HG02943 (cell line): ENCODE data around the gene RNU1-4.
"Not testable (repeated sequence)": the region's sequence is repeated elsewhere in the genome, so short reads cannot be mapped to it uniquely, and the experiment has no call there.

Experiments
- ATAC-seq: cut with Tn5 transposase; IDR thresholded peaks from one replicate; pipeline ENCODE4 v1.9.1; 2021; ENCODE audit warnings: mild to moderate bottlenecking, low read depth, moderate library complexity; ENCODE audit not compliant: unreplicated experiment

RNU1-4 gene

DNA sequence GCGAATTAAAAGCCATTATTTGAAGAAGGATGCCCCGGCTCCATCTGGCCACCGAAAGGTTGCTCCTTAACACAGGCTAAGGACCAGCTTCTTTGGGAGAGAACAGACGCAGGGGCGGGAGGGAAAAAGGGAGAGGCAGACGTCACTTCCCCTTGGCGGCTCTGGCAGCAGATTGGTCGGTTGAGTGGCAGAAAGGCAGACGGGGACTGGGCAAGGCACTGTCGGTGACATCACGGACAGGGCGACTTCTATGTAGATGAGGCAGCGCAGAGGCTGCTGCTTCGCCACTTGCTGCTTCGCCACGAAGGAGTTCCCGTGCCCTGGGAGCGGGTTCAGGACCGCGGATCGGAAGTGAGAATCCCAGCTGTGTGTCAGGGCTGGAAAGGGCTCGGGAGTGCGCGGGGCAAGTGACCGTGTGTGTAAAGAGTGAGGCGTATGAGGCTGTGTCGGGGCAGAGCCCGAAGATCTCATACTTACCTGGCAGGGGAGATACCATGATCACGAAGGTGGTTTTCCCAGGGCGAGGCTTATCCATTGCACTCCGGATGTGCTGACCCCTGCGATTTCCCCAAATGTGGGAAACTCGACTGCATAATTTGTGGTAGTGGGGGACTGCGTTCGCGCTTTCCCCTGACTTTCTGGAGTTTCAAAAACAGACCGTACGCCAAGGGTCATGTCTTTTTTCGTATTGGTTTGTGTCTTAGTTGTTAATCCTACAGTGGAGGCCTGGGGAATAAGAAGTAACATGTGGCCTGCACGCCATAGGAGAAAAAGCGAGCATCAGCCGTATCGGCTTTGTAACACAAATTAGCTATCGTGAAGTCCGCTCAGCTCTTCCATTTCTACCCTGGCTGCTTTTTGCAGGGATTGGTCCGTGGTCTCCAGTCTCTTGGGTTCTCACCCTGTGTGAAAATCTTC is at the start of gene RNU1-4:
Gene RNU1-4, plus strand, starts transcription at position 470 of the 918 bp plus-strand sequence.
- peak; percentile 97 for ATAC-seq

DNA sequence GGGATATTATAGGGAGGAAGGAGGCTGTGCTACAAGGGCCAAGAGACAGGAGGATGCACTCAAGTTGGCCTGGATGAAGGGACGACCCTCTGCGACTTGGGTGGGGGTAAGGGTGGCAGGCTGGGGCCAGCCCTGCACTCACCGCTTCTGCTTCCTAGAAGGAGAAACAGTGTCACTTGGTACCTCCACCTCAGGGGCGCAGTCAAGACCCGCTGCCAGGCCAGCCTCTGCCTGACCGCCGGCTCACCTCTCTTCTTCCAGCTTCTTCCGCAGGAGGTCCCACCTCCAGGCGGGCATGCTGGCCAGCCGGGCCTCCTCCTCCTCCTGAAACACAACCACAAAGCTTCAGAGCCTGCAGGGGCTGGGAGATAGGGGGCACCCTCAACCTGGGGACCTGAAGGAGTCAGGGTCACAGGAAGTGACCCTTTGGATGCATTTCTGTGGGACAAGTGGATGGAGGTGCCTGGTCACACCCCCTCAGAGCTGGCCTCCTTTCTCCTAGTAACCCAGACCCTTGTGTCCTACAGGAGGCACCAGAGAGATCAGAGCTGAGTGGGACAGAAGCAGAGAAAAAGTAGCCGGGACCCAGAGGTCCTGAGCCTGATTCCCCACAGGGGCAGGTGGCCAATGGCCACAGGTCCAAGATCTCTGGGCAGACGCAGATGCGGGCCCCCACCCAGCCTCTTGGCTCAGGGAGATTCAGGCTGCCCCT is 49.2 kb upstream of the RNU1-4 start:
- ATAC-seq, result not testable (repeated sequence)

DNA sequence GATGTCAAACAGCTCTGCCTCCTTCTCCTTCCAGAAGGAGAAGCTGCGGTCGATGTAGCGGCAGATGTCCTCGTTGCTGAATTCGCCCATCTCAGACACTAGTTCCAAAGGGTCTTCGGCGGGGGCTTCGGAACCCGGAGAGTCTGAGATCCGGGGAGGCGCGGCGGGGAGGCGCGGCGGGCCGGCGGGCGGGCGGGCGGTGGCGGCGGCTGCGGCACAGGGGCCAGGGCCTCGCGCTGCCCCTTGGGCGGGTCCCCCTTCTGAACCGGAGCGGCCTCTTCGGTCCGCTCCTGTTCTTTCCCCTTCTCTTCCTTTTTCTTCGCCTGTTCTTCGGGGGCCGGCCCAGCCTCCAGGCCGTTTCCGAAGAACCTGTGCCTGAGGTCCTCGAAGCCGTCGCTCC is 48.0 kb upstream of the RNU1-4 start:
- ATAC-seq, result not testable (repeated sequence)

DNA sequence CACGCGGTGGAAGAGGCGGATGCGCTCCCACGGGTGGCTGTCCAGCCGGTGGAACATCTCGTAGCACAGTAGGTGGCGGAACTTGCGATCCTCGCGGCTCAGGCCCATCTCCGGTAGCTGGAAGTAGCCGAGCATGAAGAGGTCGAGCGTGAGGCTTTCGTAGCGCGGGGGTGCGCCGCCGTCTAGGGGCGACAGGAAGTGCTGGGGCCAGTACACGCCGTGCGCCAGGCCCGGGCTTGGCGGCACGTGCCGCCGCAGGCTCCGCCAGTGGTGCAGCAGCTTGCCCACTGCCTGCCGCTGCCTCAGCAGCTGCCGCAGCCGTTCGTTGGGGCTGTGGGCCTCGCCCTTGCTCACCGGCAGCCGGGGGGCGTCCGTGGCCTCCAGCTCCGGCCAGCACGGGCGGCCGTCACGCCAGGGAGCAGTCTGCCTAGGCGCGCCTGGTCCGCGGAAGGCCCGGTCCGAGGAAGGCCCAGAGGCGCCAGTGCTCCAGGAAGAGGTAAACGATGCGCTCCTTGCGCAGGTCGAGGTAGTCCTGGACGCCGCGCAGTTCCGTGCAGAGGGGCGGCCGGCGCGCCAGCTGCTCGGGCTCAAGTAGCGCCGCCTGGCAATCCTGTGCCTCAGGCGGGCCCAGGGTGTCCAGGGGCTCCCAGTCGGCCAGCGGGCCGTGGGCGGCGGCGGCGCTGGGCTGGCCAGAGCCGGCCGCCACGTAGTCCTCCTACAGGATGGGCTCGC is 47.4 kb upstream of the RNU1-4 start:
- not testable (repeated sequence) for ATAC-seq

DNA sequence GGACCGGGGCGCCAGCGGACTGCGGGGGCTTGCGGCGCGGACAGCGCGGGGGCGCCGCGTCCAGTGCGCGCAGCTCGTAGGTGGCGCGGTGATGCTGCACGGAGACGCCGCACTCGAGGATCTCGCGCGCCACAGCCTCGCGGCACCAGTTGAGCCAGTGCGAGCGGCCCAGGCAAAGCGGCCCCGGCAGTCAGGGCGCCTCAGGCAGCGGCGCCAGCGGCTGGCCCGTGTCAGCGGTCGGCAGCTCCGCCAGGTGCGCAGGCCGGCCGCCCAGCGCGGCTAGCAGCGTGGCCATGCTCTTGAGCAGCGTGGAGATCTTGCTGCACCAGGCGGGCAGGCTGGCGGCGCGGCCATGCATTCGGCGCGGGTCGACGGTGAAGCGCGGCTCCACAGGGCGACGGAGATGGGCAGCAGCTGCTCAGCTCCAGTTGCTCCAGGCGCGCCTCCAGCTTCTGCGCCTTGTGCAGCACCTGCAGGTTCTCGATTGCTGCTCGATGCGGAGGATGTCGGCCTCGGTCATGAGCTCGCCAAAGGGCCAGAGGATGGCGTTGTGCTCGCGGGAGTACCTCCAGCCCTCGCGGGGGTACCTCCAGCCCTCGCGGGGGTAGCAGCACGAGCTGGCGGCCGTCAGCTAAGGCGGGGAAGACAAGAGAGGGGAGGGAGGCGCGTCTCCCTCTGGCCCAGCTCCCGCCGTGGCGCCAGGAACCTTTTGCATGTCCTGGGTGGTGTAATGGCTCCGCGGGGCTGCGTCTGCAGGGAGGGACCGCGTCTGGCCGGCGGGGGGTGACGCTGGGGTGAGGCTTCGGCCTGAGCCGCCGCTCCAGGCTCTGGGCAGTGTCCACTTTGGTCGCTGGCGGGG is 46.6 kb upstream of the RNU1-4 start:
- not testable (repeated sequence) for ATAC-seq

DNA sequence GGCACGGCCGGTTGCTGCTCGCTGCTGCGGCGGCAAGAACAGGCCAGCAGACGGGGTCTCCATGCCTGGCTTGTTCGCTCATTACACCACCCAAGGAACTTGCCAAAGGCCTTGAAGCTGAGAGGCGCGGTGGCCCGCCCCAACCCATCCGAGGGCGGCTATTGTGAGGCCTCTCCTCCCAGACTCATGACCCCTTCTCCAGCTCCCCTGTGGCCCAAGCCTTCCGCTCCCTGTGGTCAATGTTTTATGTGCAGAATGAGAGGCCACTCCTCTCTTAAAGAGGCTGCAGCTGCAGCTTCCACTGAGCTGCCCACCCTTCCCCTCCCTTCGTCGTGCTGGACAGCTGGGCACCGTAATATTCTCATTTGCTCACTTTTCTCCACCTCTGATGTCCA is 46.0 kb upstream of the RNU1-4 start:
- ATAC-seq, result not testable (repeated sequence)

DNA sequence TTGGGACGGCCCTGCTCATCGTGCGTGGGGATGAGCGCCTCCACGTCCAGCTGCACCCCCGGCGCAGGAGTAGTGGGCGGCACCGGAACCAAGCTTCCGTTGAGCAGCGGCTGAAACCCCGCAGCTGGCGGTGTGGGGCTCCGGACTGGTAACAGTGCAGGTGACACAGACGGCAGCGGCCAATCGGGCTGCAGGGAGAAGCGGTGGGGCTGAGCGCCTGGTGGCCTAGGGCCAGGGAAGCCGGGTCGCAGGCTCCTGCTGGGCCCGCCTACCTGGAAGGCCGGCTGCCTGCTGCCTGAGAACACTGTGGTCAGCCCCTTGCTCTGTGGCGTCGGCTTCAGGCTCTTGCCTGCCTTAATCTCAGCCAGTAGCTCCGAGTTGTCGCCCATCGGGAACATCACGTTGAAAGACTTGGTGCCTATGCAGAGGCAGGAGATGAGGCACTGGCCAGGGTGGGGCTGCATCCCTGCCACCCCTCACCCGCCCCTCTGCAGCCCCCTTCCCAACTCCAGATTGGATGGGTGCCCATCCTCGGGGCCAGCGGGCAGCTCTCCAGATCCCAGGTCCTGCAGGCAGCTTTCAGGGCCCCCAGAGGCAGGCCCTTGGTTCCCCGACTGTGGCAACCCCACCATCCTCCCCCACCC is 43.7 kb upstream of the RNU1-4 start:
- not testable (repeated sequence) for ATAC-seq

DNA sequence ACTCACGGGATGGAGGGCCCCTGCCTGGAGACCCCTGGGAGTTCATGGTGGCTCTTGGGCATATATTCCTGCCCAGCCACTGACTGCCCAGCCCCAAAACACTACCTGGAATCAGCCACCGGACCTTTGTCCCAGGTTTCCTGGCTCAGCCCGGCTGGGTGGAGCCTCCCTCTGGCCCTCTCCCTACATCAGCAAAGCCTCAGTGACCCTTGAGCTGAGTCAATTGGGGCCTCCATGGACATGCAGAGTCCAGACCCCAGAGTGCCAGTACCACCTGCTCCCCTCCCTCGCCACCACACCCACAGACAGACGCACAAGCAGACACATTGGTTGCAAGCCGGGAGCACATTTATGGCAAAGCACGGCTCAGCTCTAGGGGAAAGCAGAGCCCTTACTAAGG is 43.2 kb upstream of the RNU1-4 start:
- ATAC-seq, result not testable (repeated sequence)

DNA sequence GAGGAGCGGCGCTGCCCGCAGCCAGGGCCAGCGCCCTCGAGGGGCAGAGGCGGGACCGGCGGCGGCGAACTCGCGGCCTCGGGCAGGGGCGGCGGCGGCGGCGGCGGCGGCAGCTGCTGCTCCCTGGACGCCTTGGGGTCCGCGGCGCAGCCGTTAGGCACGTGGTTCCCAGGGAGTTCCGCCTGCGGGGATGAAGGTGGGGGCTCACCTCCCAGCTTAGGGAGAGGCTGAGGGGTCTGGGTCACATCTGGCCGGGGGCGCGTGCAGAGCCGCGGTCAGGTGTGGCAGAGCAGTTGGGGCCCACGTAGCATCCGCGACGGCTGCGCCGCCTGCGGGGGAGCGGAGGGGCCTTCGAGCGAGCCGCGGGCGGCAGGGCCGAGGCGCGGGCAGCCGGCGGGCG is 40.9 kb upstream of the RNU1-4 start:
- ATAC-seq, result not testable (repeated sequence)

DNA sequence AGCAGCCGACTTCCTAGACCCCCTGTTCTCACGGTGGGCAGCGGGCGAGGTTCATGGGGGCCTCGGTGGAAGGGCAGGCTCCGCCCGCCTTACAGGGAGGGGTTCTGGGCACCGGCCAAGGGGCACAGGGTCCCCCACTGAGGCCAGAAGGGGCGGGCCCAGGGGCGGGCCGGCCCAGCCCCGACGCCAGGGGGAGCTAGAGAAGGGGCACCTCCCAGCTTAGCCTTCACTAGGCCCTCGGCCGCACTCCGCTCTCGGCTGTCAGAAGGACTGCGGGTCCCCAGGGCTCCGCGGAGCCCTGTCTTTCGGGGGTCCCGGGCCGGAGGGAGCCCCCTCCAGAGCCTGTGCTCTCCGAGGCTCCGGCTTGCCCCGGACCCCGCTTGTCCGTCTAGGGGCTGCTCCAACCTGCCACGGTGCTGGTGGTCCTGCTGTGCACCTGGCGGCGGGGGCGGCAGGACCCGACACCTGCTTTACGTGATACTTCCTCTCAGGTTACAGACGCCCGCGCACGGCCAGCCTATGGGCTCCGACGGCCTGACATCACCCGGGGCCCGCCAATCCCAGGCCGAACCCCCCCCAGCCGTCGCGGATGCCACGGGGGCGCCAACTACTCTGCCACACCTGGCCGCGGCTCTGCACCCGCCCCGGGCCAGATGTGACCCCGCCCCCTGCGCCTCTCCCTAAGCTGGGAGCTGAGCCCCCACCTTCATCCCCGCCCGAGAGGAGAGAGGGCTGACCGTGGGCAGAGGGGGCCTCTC is 40.0 kb upstream of the RNU1-4 start:
- not testable (repeated sequence) for ATAC-seq

DNA sequence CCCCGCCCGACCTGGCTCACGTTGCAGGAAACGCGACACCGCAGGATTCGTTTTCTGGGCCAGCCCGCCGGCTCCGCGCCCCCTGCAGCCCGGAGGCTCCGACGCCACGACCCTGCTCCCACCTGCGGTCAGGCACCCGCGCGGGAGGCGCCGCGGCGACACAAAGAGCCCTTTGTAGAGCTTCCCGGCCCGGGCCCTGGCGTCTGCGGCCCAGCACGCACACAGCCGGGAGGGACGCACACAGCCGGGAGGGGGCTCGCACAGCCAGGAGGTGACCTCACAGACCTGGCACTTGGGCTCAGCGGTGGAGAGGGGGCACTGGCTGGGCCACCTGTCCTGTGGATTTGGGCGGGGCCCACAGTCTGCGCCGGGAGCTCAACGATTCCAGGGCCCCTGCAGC is 39.1 kb upstream of the RNU1-4 start:
- not testable (repeated sequence) for ATAC-seq

DNA sequence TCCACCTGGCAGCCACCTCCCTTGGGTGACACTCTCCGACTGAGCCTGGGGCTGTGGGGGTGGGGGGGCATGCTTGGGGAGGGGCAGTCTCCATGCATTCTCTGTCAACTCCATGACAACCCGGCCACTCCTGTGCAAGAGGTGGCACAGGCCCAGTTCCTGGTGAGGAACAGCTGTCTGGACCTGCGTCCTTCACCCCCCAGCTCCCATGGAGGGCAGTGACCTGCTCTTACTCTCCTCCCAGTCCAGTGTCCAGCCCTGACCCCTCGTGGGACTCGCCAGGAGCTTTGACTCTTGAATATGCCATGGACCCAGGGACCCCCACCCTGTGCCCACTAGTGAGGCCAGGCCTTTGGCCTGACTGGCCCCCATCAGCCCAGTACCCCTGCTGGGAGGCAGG is 38.0 kb upstream of the RNU1-4 start:
- not testable (repeated sequence) for ATAC-seq

DNA sequence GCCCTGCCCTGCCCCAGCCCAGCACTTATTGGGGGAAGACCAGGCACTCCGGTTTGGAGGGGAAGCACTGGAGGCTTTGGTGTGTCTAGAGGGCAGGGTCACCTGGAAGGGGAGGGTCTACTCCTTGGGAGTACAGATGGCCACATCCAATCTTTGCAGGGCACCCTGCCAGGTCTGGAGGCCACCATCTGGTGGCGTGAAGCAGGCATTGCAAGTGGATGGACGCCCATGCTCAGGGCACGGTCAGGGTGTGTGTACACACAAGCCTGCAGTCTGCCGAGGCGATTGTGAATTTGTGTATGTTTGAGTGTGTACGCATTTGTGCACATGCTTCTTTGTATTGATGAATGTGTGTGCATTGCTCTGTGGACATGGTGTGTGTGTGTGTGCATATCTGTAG is 37.2 kb upstream of the RNU1-4 start:
- not testable (repeated sequence) for ATAC-seq

DNA sequence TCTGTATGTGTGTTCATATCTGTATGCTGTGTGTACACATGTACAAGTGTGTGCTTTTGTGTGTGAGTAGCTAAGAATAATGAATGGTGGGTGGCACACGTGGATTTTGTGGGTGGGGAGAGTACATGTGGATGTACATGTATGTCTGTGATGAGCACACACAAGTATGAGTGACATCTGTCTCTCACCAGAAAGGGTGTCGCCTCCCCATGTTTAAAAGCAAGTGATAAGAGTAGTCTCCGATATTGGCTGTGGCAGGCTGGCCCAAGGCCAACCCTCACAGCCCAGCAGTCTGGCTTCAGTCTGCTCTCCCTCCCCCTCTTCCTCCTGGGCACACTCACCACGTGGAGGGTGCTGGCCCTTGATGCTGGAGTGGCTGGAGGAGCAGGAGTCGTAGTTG is 36.7 kb upstream of the RNU1-4 start:
- ATAC-seq, result not testable (repeated sequence)

DNA sequence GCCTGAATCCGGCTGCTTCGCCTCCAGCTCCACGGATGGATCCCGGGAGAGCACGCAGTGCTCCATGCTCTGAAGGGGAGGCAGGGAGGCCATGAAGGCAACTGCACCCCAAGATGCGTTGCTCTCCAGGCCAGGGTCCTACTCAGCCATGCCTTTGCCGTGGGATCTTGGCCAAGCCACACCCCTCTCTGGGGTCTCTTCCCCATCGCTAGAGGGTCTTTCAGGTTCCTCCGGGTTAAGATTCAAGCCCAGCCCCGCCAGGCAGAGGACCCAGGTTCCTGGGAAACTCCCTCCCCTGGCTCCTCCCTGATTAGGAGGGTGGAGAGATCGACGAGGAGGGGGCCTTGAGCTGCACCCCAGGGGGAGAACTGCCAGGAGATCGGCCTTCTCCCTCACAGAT is 36.2 kb upstream of the RNU1-4 start:
- not testable (repeated sequence) for ATAC-seq

DNA sequence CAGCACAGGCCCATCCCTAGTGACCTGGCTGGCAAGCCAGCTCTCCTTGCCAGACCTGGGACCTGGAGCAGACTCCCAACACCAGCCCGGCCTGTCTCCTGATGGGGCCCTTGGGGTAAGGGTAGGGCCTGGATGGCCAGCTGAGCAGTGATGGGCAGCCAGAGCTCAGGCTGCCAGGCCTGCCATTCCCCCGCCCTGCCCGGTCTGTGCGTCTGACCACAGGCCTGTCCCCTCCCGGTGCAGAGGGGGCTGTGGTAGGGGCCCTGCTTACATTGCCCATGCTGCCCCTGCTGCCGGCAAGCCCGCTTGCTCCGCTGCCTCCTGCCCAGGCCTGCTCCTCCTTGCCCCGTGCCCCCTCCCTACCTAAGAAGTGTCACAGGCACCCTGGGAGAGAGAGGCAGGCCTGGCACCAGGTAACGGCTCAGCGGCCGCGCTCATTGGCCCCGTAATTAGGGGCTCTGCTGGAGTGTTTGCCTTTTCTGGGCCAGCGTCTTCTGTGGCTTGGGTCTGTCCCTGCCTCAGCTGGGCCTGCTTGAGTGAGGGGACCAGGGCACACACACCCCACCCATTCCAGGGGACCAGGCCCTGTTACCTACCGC is 35.7 kb upstream of the RNU1-4 start:
- not testable (repeated sequence) for ATAC-seq

DNA sequence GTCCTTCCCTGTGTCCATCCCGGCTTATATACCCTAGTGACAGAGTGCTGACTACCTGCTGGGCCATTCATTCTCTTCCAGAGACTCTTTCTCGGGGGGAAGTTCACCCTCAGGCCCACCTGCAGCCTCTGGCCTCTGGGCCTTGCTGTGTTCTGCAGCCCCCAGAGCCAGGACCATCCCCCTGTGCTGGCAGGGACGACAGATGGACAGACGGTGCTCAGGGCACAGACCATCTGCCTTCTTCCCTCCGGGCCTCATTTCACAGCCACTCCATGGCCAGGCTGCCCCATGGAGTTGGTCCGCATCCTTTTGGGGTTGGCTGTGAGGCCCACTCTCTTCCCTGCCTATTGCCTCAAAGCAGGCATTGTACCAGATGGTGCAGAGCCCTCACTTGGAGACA is 34.0 kb upstream of the RNU1-4 start:
- ATAC-seq, result not testable (repeated sequence)
